HT-29 (cell line): ENCODE data around the gene CNR1. TPM values are rescaled to one million over a fixed set of nuclear protein-coding genes. Genes with fewer than 3 reads are reported as not detected.
A peak's percentile ranks its signal among the peaks of the same experiment; 100 is the strongest.

Experiments used
- DNase-seq: peaks from one replicate; pipeline ENCODE4 v3.0.0-alpha.2; 2015; ENCODE audit warnings: low spot score
- total RNA-seq: library from RNA; depleted of rRNA; stranded (reverse); fragments of >200 nt; shearing (Covaris generic); gene quantifications from 2 replicates; pipeline ENCODE4 v1.2.3, GENCODE V29; 2014; rRNA removed

CNR1 gene
- total RNA-seq, 1 experiment from 2014 or later: not detected

DNA sequence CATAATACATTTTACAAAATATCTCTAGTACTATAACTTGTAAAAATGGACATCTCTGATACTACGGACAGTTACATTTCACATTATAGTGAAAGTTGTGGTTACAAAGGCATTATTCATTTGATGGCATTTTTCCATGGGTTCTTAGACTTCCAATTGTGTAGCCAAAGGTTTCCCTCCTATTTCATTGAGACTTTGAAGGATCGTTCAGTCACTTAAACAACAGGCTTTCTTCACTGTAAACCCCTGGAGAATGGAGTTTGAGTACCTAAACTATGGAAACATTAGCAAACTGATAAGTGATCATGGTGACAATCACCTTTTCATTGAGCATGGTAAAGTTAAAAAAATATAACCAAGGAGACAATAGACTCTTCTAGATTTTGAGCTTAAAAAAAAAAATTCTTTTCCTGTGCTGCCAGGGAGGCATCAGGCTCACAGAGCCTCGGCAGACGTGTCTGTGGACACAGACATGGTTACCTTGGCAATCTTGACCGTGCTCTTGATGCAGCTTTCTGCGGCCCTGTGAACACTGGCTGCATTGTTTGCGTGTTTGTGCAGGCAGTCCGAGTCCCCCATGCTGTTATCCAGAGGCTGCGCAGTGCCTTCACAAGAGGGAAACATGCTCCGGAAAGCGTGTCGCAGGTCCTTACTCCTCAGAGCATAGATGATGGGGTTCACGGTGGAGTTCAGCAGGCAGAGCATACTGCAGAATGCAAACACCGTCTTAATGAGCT, 22.6 kb downstream of the CNR1 start:
- no peak for DNase-seq

DNA sequence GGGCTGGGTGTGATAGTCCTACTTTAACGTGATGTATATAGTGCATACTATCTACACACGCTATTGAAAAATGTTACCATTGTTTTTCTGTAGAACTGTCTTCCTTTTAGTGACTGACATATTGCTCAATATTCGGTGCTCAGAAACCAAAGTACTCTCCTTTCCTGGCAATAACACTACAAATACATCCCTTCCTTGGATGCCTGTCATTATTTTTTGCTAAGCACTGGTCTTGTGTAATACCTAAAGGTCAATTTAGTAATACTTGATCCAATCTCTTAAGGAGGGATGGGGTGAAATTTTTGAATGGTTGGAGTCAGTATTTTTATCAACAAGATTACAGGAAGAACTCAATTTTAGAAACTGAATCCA, 23.9 kb downstream of the CNR1 start:
- DNase-seq: no peak

GRCh38 chr6:88141561-88142296, 24.4 kb downstream of the CNR1 start:
- no peak for DNase-seq

GRCh38 chr6:88137915-88138314, 28.2 kb downstream of the CNR1 start:
- DNase-seq: no peak

GRCh38 chr6:88135578-88136114, 30.5 kb downstream of the CNR1 start:
- DNase-seq: no peak

GRCh38 chr6:88134575-88134974, 31.6 kb downstream of the CNR1 start:
- no peak for DNase-seq

DNA sequence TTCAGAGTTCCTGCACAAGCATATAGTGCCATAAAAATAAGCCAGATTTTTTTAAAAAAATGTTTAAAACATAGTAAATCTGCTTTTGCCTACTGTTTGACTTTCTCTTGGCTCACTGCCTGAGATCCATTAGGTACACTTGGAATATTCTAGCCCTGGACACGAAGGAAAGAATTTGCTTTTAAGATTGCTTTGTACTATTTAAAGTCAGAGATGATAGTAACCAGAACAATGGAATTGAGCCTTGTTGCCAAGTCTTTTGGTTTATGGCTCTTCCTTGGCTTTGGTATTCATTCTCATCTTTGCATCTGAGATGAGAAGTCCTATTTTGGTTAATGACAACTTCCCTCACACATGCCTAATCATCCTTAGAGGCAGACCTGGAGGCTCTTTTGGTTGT, 32.4 kb downstream of the CNR1 start:
- DNase-seq: no peak

DNA sequence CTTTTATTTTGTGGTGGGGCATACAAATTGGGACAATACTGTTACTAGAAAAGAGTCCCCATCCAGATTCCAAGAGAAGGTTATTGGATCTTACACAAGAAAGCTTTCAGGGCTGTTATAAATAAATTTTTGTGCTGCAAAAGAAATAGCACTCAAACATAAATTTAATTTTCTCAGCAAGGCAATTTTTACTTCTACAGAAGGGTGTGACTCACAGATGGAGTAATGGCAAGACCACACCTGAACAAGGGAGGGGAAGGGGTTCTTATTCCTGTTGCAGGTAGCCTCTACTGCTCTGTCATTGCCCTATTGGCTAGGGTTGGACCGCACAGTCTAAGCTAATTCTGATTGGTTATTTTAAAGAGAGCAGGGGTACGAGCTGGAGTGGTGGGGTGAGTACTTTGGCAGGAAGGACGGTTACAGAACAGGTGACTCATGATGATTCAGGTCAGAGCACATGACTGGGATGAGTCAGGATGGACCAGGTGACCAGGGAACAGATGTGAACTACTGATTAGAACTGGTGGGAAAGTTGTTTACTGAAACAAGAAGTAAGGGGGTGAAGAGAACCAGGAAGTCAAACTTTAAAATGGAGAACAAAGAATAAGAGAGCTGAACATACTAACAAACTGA, 41.1 kb downstream of the CNR1 start:
- DNase-seq: no peak

DNA sequence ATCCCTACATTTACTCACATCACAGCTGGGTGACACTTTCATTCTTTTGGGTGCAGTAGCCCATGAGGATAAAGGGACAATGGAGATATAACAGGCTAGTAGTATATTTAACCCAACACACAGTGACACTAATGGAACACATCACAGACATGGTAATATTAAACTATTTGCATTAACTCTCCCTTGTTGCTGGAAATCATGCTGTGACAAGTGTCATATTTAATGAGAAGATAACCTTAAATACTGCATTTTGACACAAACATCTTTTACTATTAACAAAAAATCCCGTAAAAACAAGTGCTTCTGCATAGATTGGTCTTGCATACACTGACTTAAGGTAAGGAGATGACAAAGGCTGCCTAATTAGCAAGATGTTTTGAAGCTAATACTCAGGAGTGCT, 45.5 kb downstream of the CNR1 start:
- DNase-seq: no peak

GRCh38 chr6:88119769-88120168, 46.4 kb downstream of the CNR1 start:
- DNase-seq: peak; percentile 13

GRCh38 chr6:88116276-88116675, 49.9 kb downstream of the CNR1 start:
- no peak for DNase-seq

DNA sequence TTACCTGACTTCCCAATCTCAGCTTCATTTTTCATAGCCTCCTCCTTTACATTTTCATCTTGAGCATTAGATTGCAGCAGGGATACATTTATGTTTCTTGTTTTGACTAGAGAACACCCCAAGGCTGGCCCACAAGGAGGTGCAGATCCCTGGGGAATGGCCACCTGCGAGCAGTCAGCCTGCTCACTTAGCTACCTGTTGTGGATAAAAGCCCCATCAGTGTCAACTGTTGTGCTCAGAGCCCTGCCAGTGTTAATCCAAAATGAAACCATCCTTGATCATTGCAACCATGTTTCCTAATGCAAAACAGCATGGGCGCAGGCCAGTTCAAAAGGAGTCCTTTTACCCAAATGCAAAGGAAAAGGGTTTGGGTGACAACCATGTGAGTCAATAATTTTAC, 50.8 kb downstream of the CNR1 start:
- no peak for DNase-seq

- no peak for DNase-seq
Measured at GRCh38 chr6:88114838-88115237, 51.3 kb downstream of the CNR1 start.

GRCh38 chr6:88111991-88112390, 54.2 kb downstream of the CNR1 start:
- no peak for DNase-seq

DNA sequence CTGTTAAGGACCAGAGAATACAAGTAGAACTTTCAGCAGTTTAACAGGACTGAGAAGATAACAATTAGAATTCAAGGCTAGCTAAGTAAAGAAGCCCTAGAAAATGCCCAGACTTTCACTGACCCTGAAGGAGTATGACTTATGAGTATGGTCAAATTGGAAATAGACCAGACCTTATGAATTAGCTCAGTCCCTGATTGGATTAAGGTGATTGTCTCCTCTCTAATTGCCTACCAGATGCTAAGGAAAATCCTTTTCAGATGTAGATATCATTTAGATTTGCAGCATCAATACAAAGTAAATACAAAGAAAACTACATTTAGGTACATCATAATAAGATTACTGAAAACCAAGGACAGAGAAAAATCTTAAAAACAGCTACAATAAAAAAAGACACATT, 58.9 kb downstream of the CNR1 start:
- no peak for DNase-seq

DNA sequence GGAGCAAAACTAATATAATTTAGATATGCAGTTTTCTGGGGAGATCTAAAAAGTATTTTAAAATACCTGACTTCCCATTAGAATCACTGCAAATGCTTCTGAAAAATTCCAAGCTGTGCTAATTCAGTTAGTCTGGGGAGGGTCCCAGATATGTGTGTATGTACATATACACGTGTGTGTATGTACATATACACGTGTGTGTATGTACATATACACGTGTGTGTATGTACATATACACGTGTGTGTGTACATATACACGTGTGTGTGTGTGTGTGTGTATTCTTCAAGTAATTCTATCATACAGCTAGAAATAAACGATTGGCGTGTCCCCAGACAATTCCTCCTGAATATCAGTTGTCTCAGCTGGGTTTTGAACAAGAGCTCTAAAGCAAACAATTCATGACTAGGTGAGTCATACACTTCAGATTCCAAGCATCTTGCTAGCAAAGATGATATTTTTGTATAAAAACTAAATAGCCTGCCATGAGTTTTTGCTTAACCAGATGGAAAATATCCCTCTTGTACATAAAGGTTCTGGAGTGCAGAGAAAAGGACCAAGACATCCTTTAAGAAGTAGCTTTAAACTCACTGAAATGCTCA, 60.3 kb downstream of the CNR1 start:
- no peak for DNase-seq

Other genes with a start within 250 kb of the CNR1 start
- gene SPACA1, start 118.5 kb downstream of the CNR1 start, total RNA-seq: not detected in 2 replicates